KMS-11 (cell line): ENCODE results near the gene APLP2.

Experiments used
- H2AFZ ChIP-seq: fragments of 200-600 bp; sonication (generic); 2 replicates; pipeline ENCODE4 v1.6.1; 2016; ENCODE audit warnings: antibody characterized with exemption, mixed run types, low read depth
- H3K27ac ChIP-seq: fragments of 200-600 bp; sonication (generic); 2 replicates; pipeline ENCODE4 v1.6.1; 2016; ENCODE audit warnings: mild to moderate bottlenecking, mixed run types
- H3K27me3 ChIP-seq: fragments of 200-600 bp; sonication (generic); 2 replicates; pipeline ENCODE4 v1.6.1; 2017; ENCODE audit warnings: mild to moderate bottlenecking, low read depth, mixed run types, moderate library complexity; ENCODE audit not compliant: insufficient read depth
- H3K36me3 ChIP-seq: fragments of 200-600 bp; sonication (generic); 2 replicates; pipeline ENCODE4 v1.6.1; 2017; ENCODE audit warnings: mild to moderate bottlenecking, mixed run types; ENCODE audit not compliant: insufficient read depth
- H3K4me1 ChIP-seq: fragments of 200-600 bp; sonication (generic); 2 replicates; pipeline ENCODE4 v1.6.1; 2016; ENCODE audit warnings: mild to moderate bottlenecking, low read depth, mixed run types; ENCODE audit not compliant: poor library complexity, severe bottlenecking
- H3K4me2 ChIP-seq: fragments of 200-600 bp; sonication (generic); 2 replicates; pipeline ENCODE4 v1.7.0; 2016; ENCODE audit warnings: mild to moderate bottlenecking, mixed run types
- H3K4me3 ChIP-seq: fragments of 200-600 bp; sonication (generic); IDR thresholded peaks from 2 replicates; pipeline ENCODE4 v1.6.1; 2017; ENCODE audit warnings: low read depth, low read length, mixed read lengths; ENCODE audit not compliant: insufficient read depth
- H3K79me2 ChIP-seq: fragments of 200-600 bp; sonication (generic); 2 replicates; pipeline ENCODE4 v1.6.1; 2016; ENCODE audit warnings: low read depth, mixed run types; ENCODE audit not compliant: insufficient read depth
- H3K9ac ChIP-seq: fragments of 200-600 bp; sonication (generic); 2 replicates; pipeline ENCODE4 v1.6.1; 2016; ENCODE audit warnings: mild to moderate bottlenecking, mixed run types
- H4K20me1 ChIP-seq: fragments of 200-600 bp; sonication (generic); 2 replicates; pipeline ENCODE4 v1.6.1; 2016; ENCODE audit warnings: mild to moderate bottlenecking, mixed run types; ENCODE audit not compliant: insufficient read depth
- CTCF ChIP-seq: fragments of 200-600 bp; sonication (generic); conservative IDR thresholded peaks from 2 replicates; pipeline ENCODE4 v1.6.1; 2017; ENCODE audit warnings: low read depth, mild to moderate bottlenecking, antibody characterized with exemption, low read length, moderate library complexity, mixed read lengths

The APLP2 gene

DNA sequence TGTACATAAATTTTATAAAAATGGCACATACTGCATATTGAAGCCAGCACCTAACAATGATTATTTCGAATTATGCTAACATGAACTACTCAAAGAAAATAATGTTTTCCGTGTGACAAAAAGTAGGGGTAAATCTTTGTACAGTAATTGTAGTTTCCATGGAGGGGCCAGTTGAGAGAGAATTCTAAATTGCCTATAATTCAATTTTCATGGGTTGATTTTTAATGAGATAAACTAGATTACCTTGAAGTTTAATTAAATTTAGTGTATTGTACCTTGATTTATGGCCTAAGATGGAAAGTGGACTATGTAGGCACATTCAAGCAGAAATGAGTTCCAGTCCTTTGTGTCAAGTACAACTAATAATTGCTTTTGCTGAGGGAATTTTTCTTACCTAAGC lies 5.0 kb downstream of the APLP2 start:
- Histone ChIP-seq H3K9ac (no peak overlapping the region), H3K79me2 (peaks cover 32% of the 10 kb centered on the region; the same call in 1 of the 2 replicates), H2AFZ (no peak overlapping the region), H4K20me1 (no peaks in the 10 kb centered on the region), H3K4me3 (no peak overlapping the region), H3K27ac (no peak overlapping the region), H3K4me2 (no peak overlapping the region), H3K36me3 (no peaks in the 10 kb centered on the region), H3K4me1 (peaks cover 8% of the 10 kb centered on the region), H3K27me3 (no peaks in the 10 kb centered on the region)
- TF ChIP-seq CTCF: no peak

- Histone ChIP-seq H3K9ac (no peak overlapping the region), H3K4me1 (no peaks in the 10 kb centered on the region), H3K79me2 (peaks cover 22% of the 10 kb centered on the region; the same call in 1 of the 2 replicates), H2AFZ (no peak overlapping the region), H4K20me1 (no peaks in the 10 kb centered on the region), H3K4me3 (no peak overlapping the region), H3K27me3 (no peaks in the 10 kb centered on the region), H3K4me2 (no peak overlapping the region), H3K27ac (no peak overlapping the region), H3K36me3 (no peaks in the 10 kb centered on the region)
- TF ChIP-seq CTCF: no peak
These were observed 7.2 kb downstream of the APLP2 start for GRCh38 chr11:130076778-130077481.

DNA sequence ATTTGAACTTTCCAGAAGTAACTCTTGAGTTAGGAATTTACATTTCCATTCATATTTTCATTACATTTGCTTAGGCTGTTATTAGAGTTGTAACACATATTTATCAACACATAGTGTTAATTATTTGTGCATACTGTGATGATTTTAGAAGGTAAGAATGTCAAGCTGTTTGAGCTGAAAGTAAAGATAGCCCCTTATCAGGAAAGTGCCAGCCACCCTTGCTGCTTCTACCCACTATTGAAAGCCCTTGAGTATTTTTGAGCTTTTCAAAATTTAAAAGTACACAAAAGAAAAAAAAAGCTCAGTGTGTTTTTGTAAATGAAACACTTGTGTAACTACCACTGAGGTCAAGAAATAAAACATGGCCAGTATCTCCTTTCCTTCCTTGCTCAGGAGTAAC lies 8.0 kb downstream of the APLP2 start:
- Histone ChIP-seq H3K36me3 (no peaks in the 10 kb centered on the region), H3K27me3 (no peaks in the 10 kb centered on the region), H3K27ac (no peak overlapping the region), H4K20me1 (no peaks in the 10 kb centered on the region), H2AFZ (no peak overlapping the region), H3K9ac (no peak overlapping the region), H3K4me3 (no peak overlapping the region), H3K4me2 (no peak overlapping the region), H3K4me1 (no peaks in the 10 kb centered on the region), H3K79me2 (peaks cover 18% of the 10 kb centered on the region; the same call in 1 of the 2 replicates)
- no peak for TF ChIP-seq CTCF

GRCh38 chr11:130078080-130078479 lies 8.4 kb downstream of the APLP2 start:
- no peaks in the 10 kb centered on the region for H4K20me1 ChIP-seq
- H3K79me2 ChIP-seq: peaks cover 18% of the 10 kb centered on the region; the same call in 1 of the 2 replicates
- H2AFZ ChIP-seq: no peak overlapping the region

More at GRCh38 chr11:130078080-130078479, 8.4 kb downstream of the APLP2 start:
- no peaks in the 10 kb centered on the region for H3K27me3 ChIP-seq
- no peak for TF ChIP-seq CTCF
- no peak overlapping the region for H3K4me3 ChIP-seq
- H3K4me2 ChIP-seq: no peak overlapping the region
- H3K4me1 ChIP-seq: no peaks in the 10 kb centered on the region
- no peak overlapping the region for H3K9ac ChIP-seq
- no peaks in the 10 kb centered on the region for H3K36me3 ChIP-seq
- no peak overlapping the region for H3K27ac ChIP-seq
